ENCODE data around the gene TAL2.

- TF ChIP-seq CTCF (IDR thresholded peaks at IDR 0.05) (no peak), POLR2A (IDR thresholded peaks at IDR 0.05) (no peak)
Observed at GRCh38 chr9:105632807-105633206, 29.4 kb upstream of the TAL2 start.
